H1 (cell line): ENCODE results near the gene LAMTOR3. TPM values are rescaled to one million over a fixed set of nuclear protein-coding genes. Genes with fewer than 3 reads are reported as not detected.

ENCODE experiments used
- CTCF ChIA-PET: fragments of 300-600 bp; sonication (Branson Sonifier 250); formaldehyde crosslinking; loops from one replicate; lab custom pipeline; 2021; ENCODE audit not compliant: partially characterized antibody; lab: Charles Lee
- POLR2A ChIA-PET: fragments of 300-600 bp; sonication (Branson Sonifier 250); formaldehyde crosslinking; loops from one replicate; lab custom pipeline; 2021; ENCODE audit warnings: inconsistent platforms; ENCODE audit not compliant: partially characterized antibody; lab: Charles Lee
- DNase-seq, 2 experiments: peaks; one replicate each; pipeline versions ENCODE4 v3.0.0 to v3.0.0-alpha.2; 2010 to 2022; ENCODE audit warnings: low spot score in 2 of 2, low read depth in 1 of 2, mixed read lengths in 1 of 2
- FAIRE-seq: peaks from 2 replicates; lab custom pipeline; 2011; peaks lifted over from hg19 to GRCh38; lab: Jason Lieb, UNC
- H2AFZ ChIP-seq: 2 replicates; pipeline ENCODE4 v1.8.1; 2012; ENCODE audit warnings: low read length, inconsistent platforms
- H2AK5ac ChIP-seq: 2 replicates; pipeline ENCODE4 v1.6.1; 2013; ENCODE audit warnings: low read depth, low read length
- H2BK120ac ChIP-seq: replicated peaks from 2 replicates; pipeline ENCODE3; 2013; ENCODE audit warnings: low read depth, low read length, inconsistent platforms
- H2BK12ac ChIP-seq: 2 replicates; pipeline ENCODE4 v1.6.1; 2013; ENCODE audit warnings: low read depth, low read length
- H2BK15ac ChIP-seq: 2 replicates; pipeline ENCODE4 v1.6.1; 2013; ENCODE audit warnings: low read length
- H2BK20ac ChIP-seq: 2 replicates; pipeline ENCODE4 v1.6.1; 2013; ENCODE audit warnings: low read length
- H2BK5ac ChIP-seq: 2 replicates; pipeline ENCODE4 v1.6.1; 2013; ENCODE audit warnings: low read depth, low read length
- H3K14ac ChIP-seq: 2 replicates; pipeline ENCODE4 v1.6.1; 2013; ENCODE audit warnings: inconsistent platforms; ENCODE audit not compliant: insufficient read length
- H3K18ac ChIP-seq: 2 replicates; pipeline ENCODE4 v1.6.1; 2013; ENCODE audit warnings: low read length; ENCODE audit errors: extremely low read depth
- H3K23ac ChIP-seq: 2 replicates; pipeline ENCODE4 v1.6.1; 2013; ENCODE audit warnings: inconsistent platforms; ENCODE audit not compliant: insufficient read length
- H3K23me2 ChIP-seq: 2 replicates; pipeline ENCODE4 v1.6.1; 2013; ENCODE audit warnings: low read depth, low read length
- H3K27ac ChIP-seq: 2 replicates; pipeline ENCODE4 v1.6.1; 2011; ENCODE audit warnings: low read depth, low read length, inconsistent platforms
- H3K27me3 ChIP-seq, 4 experiments: replicated peaks in 1 of 4; 1 replicate in 1 of 4; 2 replicates in 3 of 4; pipeline versions ENCODE4 v1.6.1 to v1.8.1; 2011 to 2013; ENCODE audit warnings: low read length in 3 of 4, mild to moderate bottlenecking in 3 of 4, inconsistent platforms in 2 of 4, mixed read lengths in 2 of 4, moderate library complexity in 1 of 4; ENCODE audit not compliant: control insufficient read depth in 3 of 4, insufficient read depth in 3 of 4; ENCODE audit errors: extremely low read depth in 1 of 4
- H3K36me3 ChIP-seq, 4 experiments: 2 replicates each; pipeline versions ENCODE4 v1.6.1 to v1.8.1; 2011 to 2013; ENCODE audit warnings: mild to moderate bottlenecking in 4 of 4, low read length in 3 of 4, moderate library complexity in 2 of 4, control low read depth in 1 of 4, inconsistent platforms in 1 of 4; ENCODE audit not compliant: insufficient read depth in 4 of 4, control insufficient read depth in 2 of 4
- H3K4ac ChIP-seq: replicated peaks from 2 replicates; pipeline ENCODE3; 2013; ENCODE audit warnings: low read length, low read depth, mixed read lengths, inconsistent platforms; ENCODE audit not compliant: insufficient read length
- H3K4me1 ChIP-seq, 4 experiments: replicated peaks in 1 of 4; 1 replicate in 1 of 4; 2 replicates in 3 of 4; pipeline versions ENCODE4 v1.6.1 to v1.8.1; 2011 to 2013; ENCODE audit warnings: low read length in 3 of 4, inconsistent platforms in 2 of 4, mixed read lengths in 1 of 4; ENCODE audit not compliant: insufficient read depth in 4 of 4, control insufficient read depth in 3 of 4
- H3K4me2 ChIP-seq, 2 experiments: 2 replicates each; pipeline versions ENCODE4 v1.6.1 to v1.8.1; 2011 to 2013; ENCODE audit warnings: low read depth in 2 of 2, low read length in 2 of 2, control low read depth in 1 of 2, inconsistent platforms in 1 of 2, mild to moderate bottlenecking in 1 of 2; ENCODE audit not compliant: insufficient read depth in 1 of 2
- H3K4me3 ChIP-seq, 4 experiments: fragments of 200-600, 300-600 bp in 1 of 4; sonication (generic), shearing (Covaris generic), sonication (Bioruptor Twin) in 1 of 4; 2 replicates each; pipeline versions ENCODE4 v1.5.1 to v1.8.1; 2011 to 2016; ENCODE audit warnings: low read length in 4 of 4, low read depth in 3 of 4, control low read depth in 2 of 4, inconsistent platforms in 2 of 4, mild to moderate bottlenecking in 2 of 4, mixed read lengths in 1 of 4, moderate library complexity in 1 of 4; ENCODE audit not compliant: insufficient read depth in 2 of 4; ENCODE audit errors: extremely low read depth in 1 of 4
- H3K56ac ChIP-seq: replicated peaks from 2 replicates; pipeline ENCODE3; 2013; ENCODE audit warnings: low read depth, mild to moderate bottlenecking, mixed read lengths, low read length, inconsistent platforms; ENCODE audit not compliant: insufficient read length
- H3K79me1 ChIP-seq: 2 replicates; pipeline ENCODE4 v1.6.1; 2013; ENCODE audit warnings: low read depth, low read length, control low read depth
- H3K79me2 ChIP-seq, 2 experiments: 2 replicates each; pipeline versions ENCODE4 v1.6.1 to v1.8.1; 2012 to 2013; ENCODE audit warnings: low read length in 2 of 2, mild to moderate bottlenecking in 2 of 2, inconsistent platforms in 1 of 2; ENCODE audit not compliant: insufficient read depth in 2 of 2, control insufficient read depth in 1 of 2
- H3K9ac ChIP-seq, 4 experiments: replicated peaks in 1 of 4; 1 replicate in 1 of 4; 2 replicates in 3 of 4; pipeline versions ENCODE4 v1.6.1 to v1.8.1; 2011 to 2013; ENCODE audit warnings: low read depth in 3 of 4, low read length in 3 of 4, control low read depth in 2 of 4, mild to moderate bottlenecking in 2 of 4, moderate library complexity in 2 of 4, inconsistent platforms in 1 of 4; ENCODE audit errors: extremely low read depth in 1 of 4
- H3K9me3 ChIP-seq, 2 experiments: 2 replicates each; pipeline versions ENCODE4 v1.6.1 to v1.8.1; 2012 to 2013; ENCODE audit warnings: mild to moderate bottlenecking in 2 of 2, moderate library complexity in 2 of 2, control low read depth in 1 of 2, inconsistent platforms in 1 of 2, low read depth in 1 of 2, low read length in 1 of 2, mixed read lengths in 1 of 2; ENCODE audit not compliant: insufficient read depth in 2 of 2
- H4K20me1 ChIP-seq, 2 experiments: replicated peaks in 1 of 2; 2 replicates each; pipeline versions ENCODE3 to v1.8.1; 2011 to 2013; ENCODE audit warnings: inconsistent platforms in 2 of 2, low read length in 2 of 2, mild to moderate bottlenecking in 1 of 2; ENCODE audit not compliant: insufficient read depth in 2 of 2, control insufficient read depth in 1 of 2
- H4K5ac ChIP-seq: 2 replicates; pipeline ENCODE4 v1.6.1; 2013; ENCODE audit warnings: low read length, low read depth, mixed read lengths, inconsistent platforms; ENCODE audit not compliant: insufficient read length
- H4K8ac ChIP-seq: 2 replicates; pipeline ENCODE4 v1.8.0; 2013; ENCODE audit warnings: mild to moderate bottlenecking, moderate library complexity, low read length, inconsistent platforms; ENCODE audit not compliant: insufficient read depth; ENCODE audit errors: extremely low read depth
- H4K91ac ChIP-seq: replicated peaks from 2 replicates; pipeline ENCODE3; 2013; ENCODE audit warnings: low read length, mixed read lengths, inconsistent platforms; ENCODE audit not compliant: insufficient read length
- ATF3 ChIP-seq: IDR thresholded peaks from 2 replicates; pipeline ENCODE4 v1.6.1; 2011; ENCODE audit warnings: low read depth, mild to moderate bottlenecking, low read length; ENCODE audit not compliant: insufficient read depth
- EGR1 ChIP-seq: IDR thresholded peaks from 2 replicates; pipeline ENCODE4 v1.6.1; 2011; ENCODE audit warnings: low read depth, low read length, borderline replicate concordance
- HDAC2 ChIP-seq, 2 experiments: fragments of 300-600 bp in 1 of 2; sonication (generic) in 1 of 2; IDR thresholded peaks; 2 replicates each; pipeline ENCODE4 v1.6.1; 2011 to 2012; ENCODE audit warnings: low read depth in 2 of 2, low read length in 2 of 2, mild to moderate bottlenecking in 2 of 2, moderate library complexity in 2 of 2, borderline replicate concordance in 1 of 2, inconsistent platforms in 1 of 2
- JUN ChIP-seq: IDR thresholded peaks from 2 replicates; pipeline ENCODE4 v1.6.1; 2011; ENCODE audit warnings: low read depth, mild to moderate bottlenecking, improper control_type of control experiment, low read length
- POU5F1 ChIP-seq: IDR thresholded peaks from 2 replicates; pipeline ENCODE4 v1.6.1; 2011; ENCODE audit warnings: low read depth, mild to moderate bottlenecking, low read length, moderate library complexity
- SIN3A ChIP-seq, 2 experiments: IDR thresholded peaks in 1 of 2; conservative IDR thresholded peaks in 1 of 2; 2 replicates each; pipeline ENCODE4 v1.6.1; 2011 to 2012; ENCODE audit warnings: low read length in 2 of 2, improper control_type of control experiment in 1 of 2, low read depth in 1 of 2, mild to moderate bottlenecking in 1 of 2
- WGBS, 2 experiments: shearing (Covaris generic) in 1 of 2; methylation state at CpG; one replicate each; pipeline versions ENCODE4 v1.1.6 to v1.1.7; 2013 to 2015; ENCODE audit warnings: low lambda C conversion rate in 2 of 2, mixed read lengths in 2 of 2, inconsistent platforms in 1 of 2, low coverage in 1 of 2, missing lambda C conversion rate in 1 of 2; ENCODE audit not compliant: insufficient replicate concordance in 2 of 2, insufficient coverage in 1 of 2, insufficient read length in 1 of 2; ENCODE audit errors: extremely low coverage in 1 of 2, missing lambda C conversion rate in 1 of 2; 5-methylcytosine and 5-hydroxymethylcytosine counted together
- polyA plus RNA-seq, 7 experiments: library from polyadenylated mRNA; depleted of rRNA in 3 of 7; stranded (reverse) in 5 of 7; unstranded in 2 of 7; fragments of >200 nt in 5 of 7; fragments of 200-250 nt in 2 of 7; gene quantifications; 1 replicate in 5 of 7; 2 replicates in 1 of 7; 4 replicates in 1 of 7; pipeline versions ENCODE4 v1.2.1 to v1.2.3, GENCODE V29; 2011 to 2013; ENCODE audit warnings: missing spikeins in 2 of 7, mixed read lengths in 2 of 7
- total RNA-seq: library from RNA; stranded (reverse); fragmentation: NEBNext Ultra II Directional; extraction: Animal tissue kit (Norgen Biotek cat#: 25700); gene quantifications from 2 replicates; pipeline ENCODE4 v1.2.1, GENCODE V29; 2021

LAMTOR3 gene
- total and polyA plus RNA-seq, 2 of the 8 experiments (the other 6 are each of a cell fraction or from before 2014, with no cell fraction given), result 25.1 to 34.4 TPM

GRCh38 chr4:99868126-99868596 lies 26.1 kb downstream of the LAMTOR3 start:
- FAIRE-seq (peak; percentile 28), DNase-seq (peak in 1 of 2 experiments; percentile 23)
- Histone ChIP-seq H4K91ac (no peak overlapping the region), H3K14ac (no peak overlapping the region), H3K4me2 (peak overlapping the region; percentile 6 to 26; a peak in 2 of 4 replicates), H2AFZ (peak overlapping the region; percentile 100), H3K9me3 (no peaks in the 10 kb centered on the region), H4K20me1 (no peaks in the 10 kb centered on the region), H3K36me3 (no peaks in the 10 kb centered on the region), H3K4ac (no peak overlapping the region), H3K27me3 (no peaks in the 10 kb centered on the region), H2BK15ac (no peak overlapping the region), H3K4me3 (no peak overlapping the region), H3K56ac (no peak overlapping the region), H3K27ac (no peak overlapping the region), H2BK5ac (no peak overlapping the region), H2BK120ac (no peak overlapping the region), H3K9ac (no peak overlapping the region; a peak in 1 of 7 replicates), H2AK5ac (no peak overlapping the region), H3K79me2 (no peaks in the 10 kb centered on the region), H3K23me2 (no peaks in the 10 kb centered on the region), H3K4me1 (peaks cover 0 to 4% (median under 1%) of the 10 kb centered on the region in 4 experiments; a peak in 1 of 7 replicates), H4K8ac (no peak overlapping the region), H2BK12ac (no peak overlapping the region), H2BK20ac (no peak overlapping the region), H3K18ac (no peak overlapping the region), H4K5ac (no peak overlapping the region), H3K79me1 (no peaks in the 10 kb centered on the region), H3K23ac (no peak overlapping the region)
- TF ChIP-seq ATF3 (no peak), POU5F1 (no peak), EGR1 (no peak), HDAC2 (IDR thresholded peaks at IDR 0.05; ENCODE audit: borderline replicate concordance in 1 of 2, low read depth in 2 of 2, low read length in 2 of 2) (no peak), SIN3A (conservative IDR thresholded peaks at IDR 0.05 in 1 of 2, IDR thresholded peaks at IDR 0.05 in 1 of 2; ENCODE audit: low read depth in 1 of 2, low read length in 2 of 2) (no peak), JUN (no peak)
- ChIA-PET CTCF (interaction anchor here (0.7 kb wide), 3 partner anchors 13 to 1296 kb away, joined by 3 read pairs; no protein-coding TSS in a partner anchor), POLR2A (no interaction called here)
- WGBS, 2 experiments, result 70% methylated on average over 8 of the region's 8 CpGs; no CpG with 5 or more reads in 1 of the 2 experiments
